Esophagus (tissue), 2 donors: Measurements from ENCODE around the gene MON1A. TPM values are rescaled to one million over a fixed set of nuclear protein-coding genes. Genes with fewer than 3 reads are reported as not detected.
"Not testable (repeated sequence)": the region's sequence is repeated elsewhere in the genome, so short reads cannot be mapped to it uniquely, and the experiment has no call there.

Experiments
- H3K27ac ChIP-seq, 2 donors: one replicate each; pipeline ENCODE4 v1.5.1; 2013; ENCODE audit warnings: low read depth in 2 of 2, mild to moderate bottlenecking in 2 of 2, inconsistent platforms in 1 of 2, low read length in 1 of 2, moderate library complexity in 1 of 2
- H3K27me3 ChIP-seq, 2 donors: one replicate each; pipeline ENCODE4 v1.6.1; 2013; ENCODE audit warnings: low read length in 2 of 2, control low read depth in 1 of 2, mild to moderate bottlenecking in 1 of 2; ENCODE audit not compliant: insufficient read depth in 2 of 2, control insufficient read depth in 1 of 2
- H3K36me3 ChIP-seq, 2 donors: one replicate each; pipeline ENCODE4 v1.6.1; 2013; ENCODE audit warnings: low read length in 1 of 2; ENCODE audit not compliant: control insufficient read depth in 2 of 2, insufficient read depth in 2 of 2
- H3K4me1 ChIP-seq, 2 donors: one replicate each; pipeline ENCODE4 v1.6.1; 2013; ENCODE audit warnings: low read length in 1 of 2; ENCODE audit not compliant: control insufficient read depth in 2 of 2, insufficient read depth in 2 of 2
- H3K4me3 ChIP-seq, 2 donors: one replicate each; pipeline ENCODE4 v1.5.1; 2013; ENCODE audit warnings: low read length in 2 of 2, mild to moderate bottlenecking in 2 of 2, low read depth in 1 of 2, moderate library complexity in 1 of 2
- H3K9me3 ChIP-seq, 2 donors: one replicate each; pipeline ENCODE4 v1.6.1; 2013; ENCODE audit warnings: mild to moderate bottlenecking in 2 of 2, low read depth in 1 of 2, low read length in 1 of 2, moderate library complexity in 1 of 2; ENCODE audit not compliant: control insufficient read depth in 2 of 2, insufficient read depth in 1 of 2
- WGBS, 2 donors: extraction: QIAGEN DNeasy Blood & Tissue Kit; methylation state at CpG; one replicate each; pipeline ENCODE4 v1.1.7; 2013; 5-methylcytosine and 5-hydroxymethylcytosine counted together
- polyA plus RNA-seq, 2 donors: library from polyadenylated mRNA; stranded (reverse); fragments of 200-250 nt; gene quantifications; one replicate each; pipeline ENCODE4 v1.2.3, GENCODE V29; 2013
- donor health status: healthy with polysubstance abuse.
- donor health status: Bipolar disorder and iron deficiency.

Gene MON1A
- polyA plus RNA-seq, 2 donors, result 7.0 to 10.2 TPM

- Histone ChIP-seq H3K36me3 (peaks cover 5 to 20% of the 10 kb centered on the region in 2 donors), H3K4me3 (no peak overlapping the region), H3K9me3 (no peaks in the 10 kb centered on the region), H3K4me1 (peaks cover 0 to 9% of the 10 kb centered on the region in 2 donors), H3K27ac (no peak overlapping the region), H3K27me3 (no peaks in the 10 kb centered on the region)
- 94 to 95% methylated on average over 14 of the region's 14 CpGs for whole genome bisulfite sequencing, 2 donors
Measured at GRCh38 chr3:49908373-49909199, 21.0 kb downstream of the MON1A start.

GRCh38 chr3:49906073-49906743 is 23.4 kb downstream of the MON1A start:
- Histone ChIP-seq H3K9me3 (no peaks in the 10 kb centered on the region), H3K27me3 (no peaks in the 10 kb centered on the region), H3K27ac (peak overlapping the region; percentile 45 to 75), H3K4me1 (peaks cover 2 to 24% of the 10 kb centered on the region in 2 donors), H3K36me3 (peaks cover 0 to 10% of the 10 kb centered on the region in 2 donors), H3K4me3 (no peak overlapping the region)
- WGBS, 2 donors, result 9 to 12% methylated on average over 15 of the region's 15 CpGs

DNA sequence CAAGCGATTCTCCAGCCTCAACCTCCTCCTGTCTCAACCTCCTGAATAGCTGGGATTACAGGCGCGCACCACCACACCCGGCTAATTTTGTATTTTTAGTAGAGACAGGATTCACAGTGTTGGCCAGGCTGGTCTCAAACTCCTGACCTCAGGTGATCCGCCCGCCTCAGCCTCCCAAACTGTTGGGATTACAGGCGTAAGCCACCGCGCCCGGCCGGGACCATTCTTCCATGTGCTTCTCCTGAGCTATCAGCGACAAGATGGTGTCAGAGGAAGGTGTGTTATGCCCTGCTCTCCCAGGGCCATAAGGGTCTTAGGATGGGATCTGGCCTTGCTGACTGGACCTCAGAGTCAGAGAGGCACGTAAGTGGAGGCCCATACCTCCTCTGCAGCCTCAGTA is 25.2 kb downstream of the MON1A start:
- peaks cover 2 to 37% of the 10 kb centered on the region in 2 donors for H3K4me1 ChIP-seq
- not testable (repeated sequence) for H3K9me3 ChIP-seq, H3K4me3 ChIP-seq, H3K36me3 ChIP-seq, H3K27me3 ChIP-seq
- peak overlapping the region in 1 of 2 donors; percentile 86 for H3K27ac ChIP-seq
- WGBS, 2 donors, result 92% methylated on average over 13 of the region's 13 CpGs

- Histone ChIP-seq H3K4me3 (peak within 1 kb of the TSS; percentile 44 to 50), H3K4me1 (peaks cover 2 to 42% of the 10 kb centered on the region in 2 donors), H3K36me3 (peaks cover 0 to 3% of the 10 kb centered on the region in 2 donors), H3K9me3 (no peaks in the 10 kb centered on the region), H3K27ac (peak within 1 kb of the TSS; percentile 81 to 86), H3K27me3 (no peaks in the 10 kb centered on the region)
- WGBS, 2 donors, result 20 to 26% methylated on average over 65 of the region's 65 CpGs
Measured at GRCh38 chr3:49903451-49904424, 25.9 kb downstream of the MON1A start, which contains the start of gene MST1R. Gene MST1R (minus strand): TSS chr3:49903873. CDS start chr3:49903609, 264 bp downstream.

DNA sequence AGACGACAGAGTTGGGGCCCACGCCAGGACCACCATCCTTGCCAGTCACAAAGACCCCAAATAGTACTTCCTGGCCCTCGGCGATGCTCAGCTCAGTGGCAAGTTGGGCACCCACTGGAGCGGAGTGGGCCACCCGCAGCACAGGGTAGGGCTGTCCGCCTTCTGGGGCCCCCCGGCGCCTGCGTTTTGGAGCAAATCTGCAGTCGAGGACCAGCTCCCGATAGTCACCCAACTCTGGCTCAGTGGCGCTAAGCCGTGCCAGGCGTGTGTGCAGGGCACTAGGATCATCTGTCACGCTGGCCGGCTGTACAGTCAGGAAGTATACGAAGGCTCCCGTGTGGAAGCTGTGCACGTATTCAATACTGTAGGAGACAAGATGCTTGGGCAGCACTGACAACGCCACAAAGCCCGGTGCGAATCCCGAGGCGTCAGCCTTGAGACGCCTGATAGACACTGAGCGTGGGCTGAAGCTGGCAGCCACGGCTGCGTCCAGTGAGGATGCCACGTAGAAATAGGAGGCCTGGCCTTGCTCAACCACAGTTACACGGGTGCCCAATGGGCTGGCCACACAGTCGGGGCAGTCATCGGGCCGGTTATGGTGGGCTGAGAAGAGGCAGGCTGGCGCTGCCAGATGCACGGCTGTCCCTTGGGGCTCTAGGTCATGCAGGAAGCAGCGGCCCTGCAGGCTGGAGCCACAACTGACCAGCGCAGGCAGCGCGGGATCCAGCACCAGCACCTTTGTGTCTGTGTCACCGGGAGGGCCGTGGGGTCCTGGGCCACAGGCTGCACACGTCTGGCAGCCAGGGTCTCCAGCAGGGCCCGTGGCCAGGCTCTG is 26.9 kb downstream of the MON1A start:
- whole genome bisulfite sequencing, 2 donors, result 57 to 74% methylated on average over 44 of the region's 44 CpGs
- no peaks in the 10 kb centered on the region for H3K27me3 ChIP-seq
- peaks cover 2 to 42% of the 10 kb centered on the region in 2 donors for H3K4me1 ChIP-seq
- H3K4me3 ChIP-seq, result peak overlapping the region; percentile 44 to 50
- peak overlapping the region; percentile 81 to 86 for H3K27ac ChIP-seq
- H3K9me3 ChIP-seq, result no peaks in the 10 kb centered on the region
- H3K36me3 ChIP-seq, result no peaks in the 10 kb centered on the region

GRCh38 chr3:49901366-49902339 is 28.0 kb downstream of the MON1A start:
- H3K4me1 ChIP-seq, result peaks cover 2 to 42% of the 10 kb centered on the region in 2 donors
- peaks cover 0 to 10% of the 10 kb centered on the region in 2 donors for H3K36me3 ChIP-seq
- peak overlapping the region; percentile 44 to 50 for H3K4me3 ChIP-seq
- WGBS, 2 donors, result 38 to 43% methylated on average over 10 to 11 of the region's 11 CpGs
- no peaks in the 10 kb centered on the region for H3K27me3 ChIP-seq
- peak overlapping the region; percentile 87 to 95 for H3K27ac ChIP-seq
- H3K9me3 ChIP-seq, result no peaks in the 10 kb centered on the region

DNA sequence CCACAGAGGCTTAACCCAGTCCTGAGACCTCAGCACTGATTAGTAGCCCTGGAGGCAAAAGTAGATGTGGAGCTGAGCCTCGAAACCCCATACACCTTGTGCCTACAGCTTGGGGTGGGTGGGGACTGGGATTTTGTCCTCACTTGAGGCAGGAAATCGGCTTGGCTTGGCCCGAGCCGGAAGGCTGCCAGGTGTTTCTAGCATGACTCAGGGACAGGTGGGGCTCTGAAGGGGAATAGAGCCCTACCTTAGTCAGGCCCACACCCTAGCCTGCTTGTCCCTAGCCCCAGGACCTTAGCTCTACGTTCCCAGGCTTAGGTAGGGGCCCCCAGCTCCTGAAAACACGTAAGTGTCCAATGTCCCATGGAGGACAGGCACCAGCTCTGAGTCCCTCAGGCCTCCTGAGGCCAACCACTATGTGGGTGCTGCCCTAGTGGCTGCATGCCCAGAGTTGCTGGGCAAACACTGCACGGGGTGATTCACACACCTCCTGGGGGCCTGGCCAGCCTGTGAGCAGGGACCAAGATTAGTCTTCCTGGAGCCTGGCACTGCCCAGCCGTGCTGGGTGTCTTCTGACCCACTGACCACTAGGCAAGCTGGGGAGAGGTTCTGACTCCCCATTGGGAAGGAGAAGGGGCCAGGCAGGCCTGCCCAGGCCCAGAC is 29.0 kb downstream of the MON1A start:
- WGBS, 2 donors, result 45% methylated on average over 8 of the region's 8 CpGs
- H3K9me3 ChIP-seq, result no peaks in the 10 kb centered on the region
- peaks cover 0 to 12% of the 10 kb centered on the region in 2 donors for H3K36me3 ChIP-seq
- peaks cover 2 to 38% of the 10 kb centered on the region in 2 donors for H3K4me1 ChIP-seq
- peak overlapping the region; percentile 87 to 95 for H3K27ac ChIP-seq
- peak overlapping the region; percentile 13 to 21 for H3K4me3 ChIP-seq
- no peaks in the 10 kb centered on the region for H3K27me3 ChIP-seq
